ENCODE measurements around the gene NR6A1. TPM values are rescaled to one million over a fixed set of nuclear protein-coding genes. Genes with fewer than 3 reads are reported as not detected.

NR6A1 gene
- total RNA-seq, 1 experiment from 2014 or later, result 0.91 TPM

GRCh38 chr9:124502711-124503702 lies 268.1 kb downstream of the NR6A1 start:
- H3K27me3 Mint-ChIP-seq (ENCODE audit: insufficient read depth, unreplicated experiment), result peaks cover 36% of the 10 kb centered on the region
- BruUV-seq (replicated peaks), result no TSS peak

GRCh38 chr9:124501771-124502320 lies 269.3 kb downstream of the NR6A1 start:
- Mint-ChIP-seq H3K4me1 (ENCODE audit: insufficient read depth, unreplicated experiment) (peaks cover 6% of the 10 kb centered on the region), H3K9me3 (ENCODE audit: unreplicated experiment) (no peaks in the 10 kb centered on the region), H3K4me3 (ENCODE audit: unreplicated experiment) (no peak overlapping the region), H3K27ac (ENCODE audit: low read depth, unreplicated experiment) (no peak overlapping the region), H3K36me3 (ENCODE audit: insufficient read depth, unreplicated experiment) (no peaks in the 10 kb centered on the region), H3K27me3 (ENCODE audit: insufficient read depth, unreplicated experiment) (peaks cover 46% of the 10 kb centered on the region)
- TF ChIP-seq CTCF (IDR thresholded peaks at IDR 0.05; ENCODE audit: unreplicated experiment), result no peak
- no peak for DNase-seq (ENCODE audit: unreplicated experiment)
- ChIA-PET POLR2A (interaction anchor here (0.6 kb wide), 1 partner anchor 19 kb away, joined by 3 read pairs; no protein-coding TSS in a partner anchor), CTCF (interaction anchor here (0.7 to 1.1 kb wide), 2 partner anchors 35 to 365 kb away, joined by 3 read pairs; no protein-coding TSS in a partner anchor)
- no TSS peak for BruUV-seq (replicated peaks)
- intact Hi-C loops (cut with micrococcal nuclease), result no loop called here

More at GRCh38 chr9:124502711-124503702, 268.1 kb downstream of the NR6A1 start:
- POLR2A ChIA-PET, result no interaction called here
- Mint-ChIP-seq H3K4me1 (ENCODE audit: insufficient read depth, unreplicated experiment) (peaks cover 6% of the 10 kb centered on the region), H3K4me3 (ENCODE audit: unreplicated experiment) (no peak overlapping the region), H3K36me3 (ENCODE audit: insufficient read depth, unreplicated experiment) (no peaks in the 10 kb centered on the region), H3K9me3 (ENCODE audit: unreplicated experiment) (no peaks in the 10 kb centered on the region), H3K27ac (ENCODE audit: low read depth, unreplicated experiment) (no peak overlapping the region)
- DNase-seq (ENCODE audit: unreplicated experiment), result no peak
- TF ChIP-seq CTCF (IDR thresholded peaks at IDR 0.05; ENCODE audit: unreplicated experiment), result no peak
- CTCF ChIA-PET, result interaction anchor here (0.5 to 0.6 kb wide), 2 partner anchors 41 to 898 kb away, joined by 3 read pairs; no protein-coding TSS in a partner anchor
- intact Hi-C loops (cut with micrococcal nuclease), result no loop called here

DNA sequence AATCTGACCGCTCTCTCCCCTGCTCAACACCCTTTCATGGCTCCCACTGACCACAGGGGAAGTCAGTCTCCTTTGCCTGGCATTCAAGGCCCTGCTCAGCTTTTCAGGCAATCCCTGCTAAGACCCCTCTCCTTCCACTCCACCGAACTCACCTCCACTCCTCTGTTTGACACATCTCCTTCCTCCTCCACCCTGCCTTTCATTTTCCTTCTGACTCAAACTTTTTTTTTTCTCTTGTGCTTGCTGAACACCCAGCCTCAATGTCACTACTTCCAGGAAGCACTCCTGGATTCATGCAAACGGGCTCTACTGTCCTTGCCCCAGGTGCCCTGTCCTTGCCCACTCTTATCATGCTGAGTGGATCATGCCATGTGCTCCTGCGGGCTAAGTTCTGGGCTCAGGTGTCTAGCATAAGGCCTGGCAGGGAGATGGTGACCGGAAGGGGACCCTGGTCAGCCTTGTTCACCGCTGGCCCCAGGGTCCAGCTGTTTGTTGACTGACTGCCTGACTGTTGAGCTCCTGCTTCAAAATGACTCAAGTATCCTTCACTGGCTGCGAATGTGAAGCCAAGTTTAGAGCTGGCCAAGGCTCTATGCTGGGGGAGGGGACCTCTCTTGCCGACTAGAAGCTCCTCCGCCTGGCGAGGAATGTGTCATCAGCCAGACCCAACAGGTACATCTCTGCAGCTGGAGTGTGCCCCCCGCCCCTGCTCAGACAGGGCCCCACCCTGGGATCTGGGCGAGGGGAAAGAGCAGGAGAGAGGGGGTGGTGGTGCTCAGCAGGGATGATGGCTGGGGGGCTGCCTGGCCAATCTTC lies 270.1 kb downstream of the NR6A1 start:
- H3K4me1 Mint-ChIP-seq (ENCODE audit: insufficient read depth, unreplicated experiment), result peaks cover 6% of the 10 kb centered on the region
- ChIA-PET CTCF (interaction anchor here (1.1 kb wide), 1 partner anchor 36 kb away, joined by 3 read pairs; no protein-coding TSS in a partner anchor), POLR2A (no interaction called here)
- no TSS peak for BruUV-seq (replicated peaks)
- H3K27me3 Mint-ChIP-seq (ENCODE audit: insufficient read depth, unreplicated experiment), result peaks cover 46% of the 10 kb centered on the region
- no peak overlapping the region for H3K4me3 Mint-ChIP-seq (ENCODE audit: unreplicated experiment)
- H3K36me3 Mint-ChIP-seq (ENCODE audit: insufficient read depth, unreplicated experiment), result no peaks in the 10 kb centered on the region
- TF ChIP-seq CTCF (IDR thresholded peaks at IDR 0.05; ENCODE audit: unreplicated experiment), result no peak
- H3K9me3 Mint-ChIP-seq (ENCODE audit: unreplicated experiment), result no peaks in the 10 kb centered on the region
- intact Hi-C loops (cut with micrococcal nuclease), result no loop called here
- DNase-seq (ENCODE audit: unreplicated experiment), result no peak
- no peak overlapping the region for H3K27ac Mint-ChIP-seq (ENCODE audit: low read depth, unreplicated experiment)
